HepG2 (cell line): ENCODE results near the gene IQCH. TPM values are rescaled to one million over a fixed set of nuclear protein-coding genes. Genes with fewer than 3 reads are reported as not detected.

ENCODE experiments used
- ATAC-seq: fragments of 200-7000 bp; cut with Tn5 transposase; 3 replicates; pipeline ENCODE4 v1.9.1; 2020; ENCODE audit warnings: mild to moderate bottlenecking, moderate library complexity
- BruUV-seq: library from RNA; stranded (reverse); fragments of 400-500 nt; replicated peaks from 2 replicates; lab custom pipeline; 2021; lab: Mats Ljungman, UMichigan
- CTCF ChIA-PET: fragments of 300-600 bp; formaldehyde crosslinking; extraction: SDS; loops from one replicate; lab custom pipeline; 2021; ENCODE audit warnings: low total read pairs, inconsistent platforms, low intra/inter-chr PET ratio; lab: Yijun Ruan, JAX
- POLR2A ChIA-PET: fragments of 350-600 bp; sonication (Branson Sonifier 250); formaldehyde crosslinking; loops from one replicate; lab custom pipeline; 2020; ENCODE audit warnings: antibody characterized with exemption, inconsistent platforms; lab: Yijun Ruan, JAX
- DNase-seq: peaks from one replicate; pipeline ENCODE4 v3.0.0-alpha.2; 2015; ENCODE audit warnings: low spot score
- FAIRE-seq: peaks from 3 replicates; lab custom pipeline; 2011; peaks lifted over from hg19 to GRCh38; lab: Jason Lieb, UNC
- H2AFZ ChIP-seq: one replicate; pipeline ENCODE4 v1.6.1; 2011; ENCODE audit warnings: low read length, inconsistent platforms
- H3K27ac ChIP-seq: fragments of 300-600 bp; 3 replicates; pipeline ENCODE4 v1.8.0; 2011; ENCODE audit warnings: mixed run types, mild to moderate bottlenecking, mixed read lengths, low read length, inconsistent platforms; ENCODE audit not compliant: insufficient read depth; ENCODE audit errors: extremely low read length
- H3K27me3 ChIP-seq, 2 experiments: fragments of 200-600 bp in 1 of 2; 2 replicates in 1 of 2; 3 replicates in 1 of 2; pipeline versions ENCODE4 v1.6.0 to v1.8.0; 2011; ENCODE audit warnings: low read length in 2 of 2, mild to moderate bottlenecking in 2 of 2, moderate library complexity in 2 of 2, inconsistent platforms in 1 of 2; ENCODE audit not compliant: insufficient read depth in 2 of 2, control insufficient read depth in 1 of 2
- H3K36me3 ChIP-seq, 2 experiments: fragments of 200-600 bp in 1 of 2; replicated peaks in 1 of 2; 2 replicates in 1 of 2; 3 replicates in 1 of 2; pipeline versions ENCODE4 v1.5.1 to v1.8.0; 2011; ENCODE audit warnings: low read length in 2 of 2, inconsistent platforms in 1 of 2; ENCODE audit not compliant: insufficient read depth in 2 of 2, control insufficient read depth in 1 of 2
- H3K4me1 ChIP-seq: 2 replicates; pipeline ENCODE4 v1.5.1; 2012; ENCODE audit warnings: low read length, inconsistent platforms; ENCODE audit not compliant: insufficient read depth
- H3K4me2 ChIP-seq: 2 replicates; pipeline ENCODE4 v1.6.0; 2011; ENCODE audit warnings: low read depth, low read length, inconsistent platforms
- H3K4me3 ChIP-seq, 3 experiments: fragments of 200-600 bp in 1 of 3; sonication (generic), shearing (Covaris generic) in 1 of 3; replicated peaks in 1 of 3; 2 replicates each; pipeline ENCODE4 v1.5.1; 2011 to 2016; ENCODE audit warnings: low read length in 3 of 3, inconsistent platforms in 2 of 3, low read depth in 2 of 3, mild to moderate bottlenecking in 2 of 3, control low read depth in 1 of 3, mixed read lengths in 1 of 3; ENCODE audit not compliant: insufficient read depth in 1 of 3
- H3K79me2 ChIP-seq: one replicate; pipeline ENCODE4 v1.6.1; 2011; ENCODE audit warnings: low read length, inconsistent platforms; ENCODE audit not compliant: insufficient read depth
- H3K9ac ChIP-seq: 2 replicates; pipeline ENCODE4 v1.6.0; 2011; ENCODE audit warnings: mild to moderate bottlenecking, low read depth, low read length, inconsistent platforms; ENCODE audit not compliant: insufficient read depth
- H3K9me3 ChIP-seq: 2 replicates; pipeline ENCODE4 v1.5.1; 2012; ENCODE audit warnings: mild to moderate bottlenecking, low read length
- H4K20me1 ChIP-seq: 2 replicates; pipeline ENCODE4 v1.6.0; 2011; ENCODE audit warnings: inconsistent platforms, mild to moderate bottlenecking, low read length, moderate library complexity; ENCODE audit not compliant: insufficient read depth
- FOXM1 ChIP-seq: sonication (generic); formaldehyde crosslinking; IDR thresholded peaks from 2 replicates; pipeline ENCODE4 v1.5.0; 2020; ENCODE audit warnings: missing genetic modification reagents
- MAFF ChIP-seq: IDR thresholded peaks from 2 replicates; pipeline ENCODE4 v1.6.1; 2011; ENCODE audit warnings: low read depth, low read length, improper control_type of control experiment
- MAFK ChIP-seq, 2 experiments: IDR thresholded peaks in 1 of 2; conservative IDR thresholded peaks in 1 of 2; 2 replicates each; pipeline ENCODE4 v1.6.1; 2011; ENCODE audit warnings: improper control_type of control experiment in 2 of 2, low read length in 2 of 2
- ZNF484 ChIP-seq: sonication (generic); formaldehyde crosslinking; IDR thresholded peaks from 2 replicates; pipeline ENCODE4 v1.5.1; 2020; ENCODE audit warnings: mild to moderate bottlenecking, low read depth, missing genetic modification reagents, borderline replicate concordance
- in situ Hi-C: cut with HindIII; loops from 2 replicates; pipeline ENCODE4 v1.10.0; 2017; ENCODE audit warnings: low pct_unique_long_range_greater_than_20kb; ENCODE audit not compliant: extremely low pct_ligation_motif_present
- intact Hi-C: fragments of 100-400 bp; cut with micrococcal nuclease; formaldehyde crosslinking; loops from one replicate; pipeline ENCODE4 v1.10.0; 2022; ENCODE audit not compliant: unreplicated experiment
- polyA plus RNA-seq, 8 experiments: library from polyadenylated mRNA; depleted of rRNA in 3 of 8; stranded (reverse) in 7 of 8; unstranded in 1 of 8; fragments of >200 nt; fragmentation: Illumina TruSeq in 4 of 8; extraction: Trizol in 4 of 8; gene quantifications; 2 replicates each; pipeline versions ENCODE4 v1.2.1 to v1.2.3, GENCODE V29; 2011 to 2016; ENCODE audit warnings: low read depth in 4 of 8, missing spikeins in 1 of 8, mixed read lengths in 1 of 8; ENCODE audit not compliant: insufficient read depth in 1 of 8
- total RNA-seq, 5 experiments: library from RNA; depleted of rRNA; stranded (reverse); fragments of >200 nt; fragmentation: Illumina TruSeq; extraction: Trizol; gene quantifications; 2 replicates each; pipeline ENCODE4 v1.2.3, GENCODE V29; 2016; ENCODE audit warnings: low read depth in 1 of 5
- TF ChIP-seq, protein P1 (sequence below): sonication (generic); formaldehyde crosslinking; IDR thresholded peaks from 2 replicates; pipeline ENCODE4 v1.5.1; 2020; ENCODE audit warnings: missing genetic modification reagents, mild to moderate bottlenecking, borderline replicate concordance

Gene IQCH
- total and polyA plus RNA-seq, 2 of the 13 experiments (the other 11 are each of a cell fraction or from before 2014, with no cell fraction given): 0.16 to 0.55 TPM

DNA sequence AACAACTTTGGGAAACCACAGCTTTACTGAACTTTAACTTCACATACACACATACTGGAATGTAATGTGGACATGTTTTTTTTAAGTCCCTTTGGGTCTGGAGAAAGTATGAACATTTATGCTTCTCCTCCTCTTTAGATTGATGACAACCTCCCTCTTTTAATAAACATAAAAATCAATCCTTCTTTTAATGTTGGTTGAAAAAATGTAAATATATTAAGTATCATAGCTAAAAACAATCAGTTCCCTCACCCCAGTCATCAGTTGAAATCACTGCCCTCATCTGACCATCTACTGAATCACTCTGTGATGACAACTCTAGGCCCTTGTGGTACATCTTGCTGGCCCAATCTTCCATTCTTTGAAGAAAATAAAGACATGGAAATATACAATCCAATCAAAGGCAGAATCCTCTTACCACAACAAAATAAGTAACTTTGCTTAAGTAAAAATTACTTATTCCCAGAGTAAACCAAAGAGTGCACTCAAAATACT, 6.5 kb upstream of the IQCH start (continued):
- TF ChIP-seq, protein P1, sequence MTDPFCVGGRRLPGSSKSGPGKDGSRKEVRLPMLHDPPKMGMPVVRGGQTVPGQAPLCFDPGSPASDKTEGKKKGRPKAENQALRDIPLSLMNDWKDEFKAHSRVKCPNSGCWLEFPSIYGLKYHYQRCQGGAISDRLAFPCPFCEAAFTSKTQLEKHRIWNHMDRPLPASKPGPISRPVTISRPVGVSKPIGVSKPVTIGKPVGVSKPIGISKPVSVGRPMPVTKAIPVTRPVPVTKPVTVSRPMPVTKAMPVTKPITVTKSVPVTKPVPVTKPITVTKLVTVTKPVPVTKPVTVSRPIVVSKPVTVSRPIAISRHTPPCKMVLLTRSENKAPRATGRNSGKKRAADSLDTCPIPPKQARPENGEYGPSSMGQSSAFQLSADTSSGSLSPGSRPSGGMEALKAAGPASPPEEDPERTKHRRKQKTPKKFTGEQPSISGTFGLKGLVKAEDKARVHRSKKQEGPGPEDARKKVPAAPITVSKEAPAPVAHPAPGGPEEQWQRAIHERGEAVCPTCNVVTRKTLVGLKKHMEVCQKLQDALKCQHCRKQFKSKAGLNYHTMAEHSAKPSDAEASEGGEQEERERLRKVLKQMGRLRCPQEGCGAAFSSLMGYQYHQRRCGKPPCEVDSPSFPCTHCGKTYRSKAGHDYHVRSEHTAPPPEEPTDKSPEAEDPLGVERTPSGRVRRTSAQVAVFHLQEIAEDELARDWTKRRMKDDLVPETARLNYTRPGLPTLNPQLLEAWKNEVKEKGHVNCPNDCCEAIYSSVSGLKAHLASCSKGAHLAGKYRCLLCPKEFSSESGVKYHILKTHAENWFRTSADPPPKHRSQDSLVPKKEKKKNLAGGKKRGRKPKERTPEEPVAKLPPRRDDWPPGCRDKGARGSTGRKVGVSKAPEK (CRISPR knock-in tag): no peak

DNA sequence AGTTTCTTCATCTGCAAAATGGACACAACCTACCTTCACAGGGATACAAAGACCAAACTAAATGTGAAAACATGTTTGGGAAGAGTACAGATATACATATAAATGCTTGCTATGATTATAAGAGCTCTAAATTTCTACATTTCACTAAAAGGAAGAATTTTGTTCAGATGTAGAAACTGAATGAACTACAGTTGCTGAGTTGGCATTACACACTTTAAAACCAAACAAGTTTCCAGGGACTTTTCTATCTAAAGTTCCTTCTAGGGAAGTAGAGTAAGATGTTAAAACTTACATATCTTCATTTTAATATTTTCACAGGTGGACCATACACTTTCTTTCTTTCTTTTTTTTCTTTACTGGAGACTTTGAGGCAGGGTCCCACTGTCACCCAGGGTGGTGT, 4.8 kb upstream of the IQCH start:
- ATAC-seq (no peak), FAIRE-seq (no peak), DNase-seq (no peak)
- Histone ChIP-seq H3K27ac (no peak overlapping the region), H3K36me3 (no peaks in the 10 kb centered on the region), H3K4me2 (no peak overlapping the region), H2AFZ (no peak overlapping the region), H3K9ac (no peak overlapping the region), H3K9me3 (no peaks in the 10 kb centered on the region), H3K4me1 (peaks cover 12% of the 10 kb centered on the region; the same call in 1 of the 2 replicates), H4K20me1 (no peaks in the 10 kb centered on the region), H3K4me3 (no peak overlapping the region), H3K27me3 (no peaks in the 10 kb centered on the region; a peak in 1 of 5 replicates), H3K79me2 (peaks cover 15% of the 10 kb centered on the region)
- no peak for TF ChIP-seq FOXM1 (CRISPR knock-in tag)
- TF ChIP-seq MAFF: peak; percentile 51
- TF ChIP-seq ZNF484: no peak
- peak; percentile 62 to 68 for TF ChIP-seq MAFK (conservative IDR thresholded peaks at IDR 0.05 in 1 of 2, IDR thresholded peaks at IDR 0.05 in 1 of 2; ENCODE audit: low read length in 2 of 2)
- intact Hi-C loops: no loop called here
- BruUV-seq: no TSS peak
- in situ Hi-C loops: no loop called here
- ChIA-PET CTCF (no interaction called here), POLR2A (no interaction called here)
